Lower lobe of right lung (tissue), 2 donors: ENCODE measurements around the gene TBL1XR1. TPM values are rescaled to one million over a fixed set of nuclear protein-coding genes. Genes with fewer than 3 reads are reported as not detected.
A peak's percentile ranks its signal among the peaks of the same experiment; 100 is the strongest.

ENCODE experiments used
- ATAC-seq, 2 donors: fragments of 200-7000 bp; cut with Tn5 transposase; one replicate each; pipeline ENCODE4 v1.9.1; 2020 to 2022; ENCODE audit warnings: mild to moderate bottlenecking in 2 of 2, moderate library complexity in 2 of 2
- DNase-seq: peaks from one replicate; pipeline ENCODE4 v3.0.0-alpha.2; 2020
- H3K27ac ChIP-seq: fragments of 200-600 bp; one replicate; pipeline ENCODE4 v1.8.0; 2022
- H3K27me3 ChIP-seq: fragments of 200-600 bp; one replicate; pipeline ENCODE4 v1.8.0; 2022; ENCODE audit warnings: low read depth
- H3K36me3 ChIP-seq: fragments of 200-600 bp; one replicate; pipeline ENCODE4 v1.8.0; 2022; ENCODE audit warnings: mild to moderate bottlenecking
- H3K4me1 ChIP-seq: fragments of 200-600 bp; one replicate; pipeline ENCODE4 v1.8.0; 2022
- H3K4me3 ChIP-seq: fragments of 200-600 bp; one replicate; pipeline ENCODE4 v1.8.0; 2022; ENCODE audit warnings: mild to moderate bottlenecking
- H3K9me3 ChIP-seq: fragments of 200-600 bp; one replicate; pipeline ENCODE4 v1.8.0; 2022
- CTCF ChIP-seq: fragments of 200-600 bp; IDR thresholded peaks from one replicate; pipeline ENCODE4 v1.8.0; 2022; ENCODE audit warnings: antibody characterized with exemption, mild to moderate bottlenecking
- intact Hi-C: fragments of 100-400 bp; cut with DNase I; formaldehyde crosslinking; loops from one replicate; pipeline ENCODE4 v1.11.0; 2022
- total RNA-seq: library from RNA; stranded (reverse); fragmentation: NEBNext Ultra II Directional; extraction: Animal tissue kit (Norgen Biotek cat#: 25700); gene quantifications from one replicate; pipeline ENCODE4 v1.2.1, GENCODE V29; 2021
- donor health status: DM: no; HTN: yes; CAD: no; lungs with severe emphysema.

The TBL1XR1 gene
- total RNA-seq, 1 donor from 2014 or later, result 160 TPM

GRCh38 chr3:176987901-176988650 is 209.2 kb downstream of the TBL1XR1 start:
- H3K27me3 ChIP-seq, result no peaks in the 10 kb centered on the region
- TF ChIP-seq CTCF, result no peak
- H3K27ac ChIP-seq, result no peak overlapping the region
- peaks cover 14% of the 10 kb centered on the region for H3K4me1 ChIP-seq
- DNase-seq (peak; percentile 54), ATAC-seq (peak; percentile 85 to 87)
- H3K4me3 ChIP-seq, result no peak overlapping the region
- H3K36me3 ChIP-seq, result no peaks in the 10 kb centered on the region
- intact Hi-C loops, result no loop called here
- H3K9me3 ChIP-seq, result no peaks in the 10 kb centered on the region

DNA sequence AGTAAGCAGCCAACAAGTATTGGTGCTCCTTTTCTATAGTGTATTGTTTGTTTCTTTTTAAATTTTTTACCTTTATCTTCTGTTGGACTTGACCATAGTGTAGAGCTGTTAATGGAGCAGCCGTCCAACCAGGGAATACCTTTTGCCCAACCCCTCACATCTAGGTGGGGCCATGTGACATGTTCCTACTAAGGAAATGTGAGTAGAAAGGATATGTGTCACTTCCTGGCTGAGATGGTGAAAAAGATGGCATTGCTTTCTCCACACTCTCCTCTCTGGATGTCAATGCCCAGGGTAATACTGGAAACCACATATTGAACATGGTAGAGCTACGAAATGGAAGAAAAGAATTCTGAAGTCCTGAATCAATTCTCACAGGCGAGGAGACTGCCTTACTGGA is 218.8 kb downstream of the TBL1XR1 start:
- H3K27me3 ChIP-seq, result no peaks in the 10 kb centered on the region
- ATAC-seq (no peak), DNase-seq (no peak)
- no peak overlapping the region for H3K4me3 ChIP-seq
- no peaks in the 10 kb centered on the region for H3K4me1 ChIP-seq
- no peak overlapping the region for H3K27ac ChIP-seq
- no peak for TF ChIP-seq CTCF
- H3K36me3 ChIP-seq, result no peaks in the 10 kb centered on the region
- intact Hi-C loops, result no loop called here
- no peaks in the 10 kb centered on the region for H3K9me3 ChIP-seq

GRCh38 chr3:176977331-176977730 is 220.0 kb downstream of the TBL1XR1 start:
- TF ChIP-seq CTCF, result no peak
- Histone ChIP-seq H3K27me3 (no peaks in the 10 kb centered on the region), H3K4me3 (no peak overlapping the region), H3K27ac (no peak overlapping the region), H3K36me3 (no peaks in the 10 kb centered on the region), H3K4me1 (no peaks in the 10 kb centered on the region), H3K9me3 (no peaks in the 10 kb centered on the region)
- no peak for DNase-seq
- intact Hi-C loops, result no loop called here
- ATAC-seq, result no peak

DNA sequence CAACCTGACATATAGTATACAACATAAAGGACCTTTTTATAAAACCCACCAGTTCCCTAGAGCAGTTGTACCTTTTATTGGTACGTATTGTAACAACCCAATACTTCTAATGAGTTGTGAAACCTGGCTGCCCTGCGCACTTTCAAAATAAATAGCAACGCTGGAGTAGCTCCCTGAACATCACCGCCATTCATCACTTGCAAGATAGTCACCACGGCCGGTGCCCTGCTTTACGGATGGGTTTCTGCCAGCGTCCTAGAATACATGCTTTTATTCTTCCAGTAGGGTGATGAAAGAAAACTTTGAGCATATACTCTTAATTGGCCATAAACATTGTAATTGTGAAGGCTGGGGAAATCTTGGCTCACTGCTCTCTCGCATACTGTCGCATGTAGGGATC is 220.7 kb downstream of the TBL1XR1 start:
- no peak for TF ChIP-seq CTCF
- Histone ChIP-seq H3K4me3 (no peak overlapping the region), H3K27ac (no peak overlapping the region), H3K27me3 (no peaks in the 10 kb centered on the region), H3K9me3 (no peaks in the 10 kb centered on the region), H3K4me1 (no peaks in the 10 kb centered on the region), H3K36me3 (no peaks in the 10 kb centered on the region)
- no peak for ATAC-seq
- intact Hi-C loops, result no loop called here
- DNase-seq, result no peak

GRCh38 chr3:176974279-176974678 is 223.0 kb downstream of the TBL1XR1 start:
- Histone ChIP-seq H3K27me3 (no peaks in the 10 kb centered on the region), H3K4me3 (no peak overlapping the region), H3K36me3 (no peaks in the 10 kb centered on the region), H3K27ac (no peak overlapping the region), H3K9me3 (no peaks in the 10 kb centered on the region), H3K4me1 (no peaks in the 10 kb centered on the region)
- DNase-seq (no peak), ATAC-seq (no peak)
- intact Hi-C loops, result no loop called here
- no peak for TF ChIP-seq CTCF
